HG02981 (cell line): Measurements from ENCODE around the gene SOX5.
"Not testable (repeated sequence)": the region's sequence is repeated elsewhere in the genome, so short reads cannot be mapped to it uniquely, and the experiment has no call there.

Experiments
- ATAC-seq: cut with Tn5 transposase; IDR thresholded peaks from one replicate; pipeline ENCODE4 v1.9.1; 2021; ENCODE audit warnings: mild to moderate bottlenecking, moderate library complexity; ENCODE audit not compliant: unreplicated experiment

The SOX5 gene

GRCh38 chr12:23509832-23510231, 439.6 kb downstream of the SOX5 start:
- ATAC-seq: not testable (repeated sequence)

DNA sequence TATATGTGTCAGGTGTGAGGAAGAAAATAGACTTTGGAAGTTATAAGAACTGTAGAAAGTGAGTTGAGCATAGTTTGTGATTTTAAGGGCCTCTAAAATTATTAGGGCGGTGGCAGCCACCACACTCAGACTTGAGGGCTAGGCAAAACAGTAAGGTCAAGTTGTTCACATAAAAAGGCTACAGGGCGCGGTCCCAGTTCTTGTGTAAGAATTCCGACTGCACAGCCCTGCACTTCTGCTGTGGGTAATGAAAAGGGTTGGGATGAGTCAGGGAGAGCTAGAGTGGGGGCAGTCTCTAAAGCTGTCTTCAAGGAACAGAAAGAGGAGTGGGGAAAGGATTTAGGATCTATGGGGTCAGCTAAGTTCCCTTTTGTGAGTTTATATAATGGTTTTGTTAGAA, 441.7 kb downstream of the SOX5 start:
- ATAC-seq: not testable (repeated sequence)

DNA sequence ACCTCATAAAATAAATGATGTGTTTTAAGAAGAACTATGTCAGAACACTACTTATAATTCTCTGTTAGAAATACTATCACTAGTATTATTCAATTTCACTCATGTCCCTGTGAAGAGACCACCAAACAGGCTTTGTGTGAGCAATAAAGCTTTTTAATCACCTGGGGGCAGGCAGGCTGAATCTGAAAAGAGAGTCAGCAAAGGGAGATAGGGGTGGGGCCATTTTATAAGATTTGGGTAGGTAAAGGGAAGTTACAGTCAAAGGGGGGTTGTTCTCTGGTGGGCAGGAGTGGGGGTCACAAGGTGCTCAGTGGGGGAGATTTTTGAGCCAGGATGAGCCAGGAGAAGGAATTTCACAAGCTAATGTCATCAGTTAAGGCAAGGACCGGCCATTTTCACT, 443.7 kb downstream of the SOX5 start:
- not testable (repeated sequence) for ATAC-seq

DNA sequence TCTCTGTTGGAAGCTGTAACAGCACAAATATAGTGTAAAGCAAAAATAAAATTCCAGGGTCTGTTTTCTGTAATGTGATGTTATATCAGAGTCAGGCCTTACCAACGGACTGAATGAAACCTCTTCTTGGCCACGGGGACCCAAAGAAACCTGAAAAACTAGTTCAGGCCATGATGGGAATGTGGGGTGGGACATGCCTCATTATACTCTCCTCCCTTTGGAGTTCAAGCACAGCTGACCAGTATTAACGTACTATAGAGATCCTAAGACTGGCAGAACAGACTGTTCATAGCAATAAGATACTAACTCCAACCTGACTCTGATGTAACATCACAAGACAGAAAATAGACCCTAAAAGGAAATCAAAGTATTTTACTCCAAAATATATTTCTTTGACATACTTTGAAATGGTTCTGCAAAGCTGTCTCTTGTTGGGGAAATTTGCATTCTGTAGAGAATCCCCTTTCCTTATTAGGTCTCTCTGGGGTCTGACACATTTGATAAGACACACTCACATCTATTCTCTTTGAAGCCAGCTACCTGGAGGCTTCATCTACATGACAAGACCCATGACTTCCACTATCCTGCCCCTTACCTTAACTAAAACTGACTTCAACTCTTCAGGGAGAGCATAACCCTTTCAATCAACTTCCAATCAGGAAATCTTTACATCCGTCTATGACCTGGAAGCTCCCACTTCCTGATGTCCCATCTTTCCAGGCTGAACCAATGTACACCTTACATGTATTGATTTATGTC, 444.6 kb downstream of the SOX5 start:
- ATAC-seq: no peak

GRCh38 chr12:23504043-23504442, 445.4 kb downstream of the SOX5 start:
- ATAC-seq: no peak

- ATAC-seq: no peak
Measured at GRCh38 chr12:23503544-23503943, 445.9 kb downstream of the SOX5 start.

GRCh38 chr12:23502259-23502658, 447.2 kb downstream of the SOX5 start:
- no peak for ATAC-seq

- no peak for ATAC-seq
Measured at GRCh38 chr12:23495472-23495871, 454.0 kb downstream of the SOX5 start.

GRCh38 chr12:23493672-23494071, 455.8 kb downstream of the SOX5 start:
- no peak for ATAC-seq

GRCh38 chr12:23491029-23491428, 458.4 kb downstream of the SOX5 start:
- ATAC-seq: not testable (repeated sequence)

DNA sequence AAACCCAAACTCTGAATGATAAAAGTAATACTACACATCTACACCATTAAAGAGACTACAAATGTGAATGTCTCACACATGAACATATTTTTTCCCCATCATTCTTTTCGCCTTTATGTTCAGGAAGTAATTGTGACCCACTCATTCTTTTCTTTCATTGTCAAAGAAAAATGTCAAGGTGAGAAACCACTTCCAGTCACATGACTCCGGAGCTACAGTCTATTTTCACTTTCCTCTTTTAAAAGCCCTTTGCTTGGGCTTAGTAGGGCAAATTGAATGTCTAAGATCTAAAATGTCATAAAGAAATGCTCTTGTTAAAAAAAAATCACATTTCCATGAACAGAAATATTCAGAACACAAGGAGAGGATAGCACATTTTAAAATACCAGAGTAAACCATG, 461.3 kb downstream of the SOX5 start:
- no peak for ATAC-seq

DNA sequence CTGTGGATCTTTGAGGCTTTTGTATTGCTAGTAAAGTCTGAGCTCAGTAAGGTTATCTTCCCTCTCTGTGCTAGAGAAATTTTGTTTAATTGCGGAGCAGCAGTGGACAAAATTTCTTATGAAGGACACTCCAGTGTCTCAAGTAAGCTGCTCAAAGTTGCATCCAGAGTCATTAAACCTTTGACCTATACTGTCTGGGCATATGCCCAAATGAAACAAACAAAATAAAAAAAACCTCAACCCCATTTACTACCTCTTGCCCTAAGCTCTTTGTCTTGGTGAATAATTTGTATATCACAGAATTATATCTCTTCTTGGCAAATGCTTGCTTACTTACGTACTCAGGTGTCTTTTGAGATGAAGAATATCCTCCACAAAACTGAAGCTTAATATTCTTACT, 465.2 kb downstream of the SOX5 start:
- no peak for ATAC-seq

DNA sequence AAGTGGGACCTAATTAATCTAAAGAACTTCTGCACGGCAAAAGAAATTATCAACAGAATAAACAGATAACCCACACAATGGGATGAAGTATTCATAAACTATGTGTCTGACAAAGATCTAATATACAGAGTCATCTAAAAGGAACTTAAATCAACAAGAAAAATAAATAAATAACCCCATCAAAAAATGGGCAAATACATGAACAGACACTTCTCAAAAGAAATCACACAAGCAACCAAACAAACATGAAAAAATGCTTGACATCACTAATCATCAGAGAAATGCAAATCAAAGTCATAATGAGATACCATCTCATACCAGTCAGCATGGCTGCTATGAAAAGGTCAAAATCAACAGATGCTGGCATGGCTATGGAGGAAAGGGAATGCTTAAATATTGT, 466.9 kb downstream of the SOX5 start:
- no peak for ATAC-seq
